ENCODE measurements around the gene GRHPR. TPM values are rescaled to one million over a fixed set of nuclear protein-coding genes. Genes with fewer than 3 reads are reported as not detected.

The GRHPR gene
- polyA plus RNA-seq, 2 of the 4 experiments (the other 2 are of a cell fraction) = 111 to 146 TPM

- TF ChIP-seq KDM5A (IDR thresholded peaks at IDR 0.05) (no peak), MAFK (IDR thresholded peaks at IDR 0.05; ENCODE audit: partially characterized antibody) (no peak), EHF (CRISPR knock-in tag; IDR thresholded peaks at IDR 0.05) (no peak), ZNF302 (CRISPR knock-in tag; IDR thresholded peaks at IDR 0.05) (no peak), RFX5 (IDR thresholded peaks at IDR 0.05) (no peak), RARB (CRISPR knock-in tag; IDR thresholded peaks at IDR 0.05) (peak; percentile 71; the same call in 1 of the 2 replicates), GATA3 (IDR thresholded peaks at IDR 0.05; ENCODE audit: borderline replicate concordance) (no peak), HOXB5 (CRISPR knock-in tag; IDR thresholded peaks at IDR 0.05) (no peak; the same call in 1 of the 2 replicates), POLR2AphosphoS2 (conservative IDR thresholded peaks at IDR 0.05; ENCODE audit: low read length) (no peak), BHLHE40 (IDR thresholded peaks at IDR 0.05; ENCODE audit: low read depth, low read length) (no peak), RCOR1 (IDR thresholded peaks at IDR 0.05; ENCODE audit: low read depth, low read length) (no peak), RNF2 (IDR thresholded peaks at IDR 0.05; ENCODE audit: borderline replicate concordance, low read depth) (no peak), ZSCAN20 (CRISPR knock-in tag; IDR thresholded peaks at IDR 0.05) (no peak), EHMT2 (IDR thresholded peaks at IDR 0.05; ENCODE audit: low read depth) (no peak), RAD21 (conservative IDR thresholded peaks at IDR 0.05 in 1 of 2, IDR thresholded peaks at IDR 0.05 in 1 of 2) (no peak), JUN (IDR thresholded peaks at IDR 0.05) (peak; percentile 28 to 76; a peak in 3 of 5 replicates), HEYL (CRISPR knock-in tag; IDR thresholded peaks at IDR 0.05) (no peak), HDAC2 (IDR thresholded peaks at IDR 0.05) (no peak), NFE2L2 (conservative IDR thresholded peaks at IDR 0.05; ENCODE audit: low read length) (no peak), CBX8 (IDR thresholded peaks at IDR 0.05) (no peak)
- TF ChIP-seq, protein P1, sequence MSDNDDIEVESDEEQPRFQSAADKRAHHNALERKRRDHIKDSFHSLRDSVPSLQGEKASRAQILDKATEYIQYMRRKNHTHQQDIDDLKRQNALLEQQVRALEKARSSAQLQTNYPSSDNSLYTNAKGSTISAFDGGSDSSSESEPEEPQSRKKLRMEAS (IDR thresholded peaks at IDR 0.05) = peak; percentile 70; the same call in 1 of the 2 replicates
- TF ChIP-seq, protein P2, sequence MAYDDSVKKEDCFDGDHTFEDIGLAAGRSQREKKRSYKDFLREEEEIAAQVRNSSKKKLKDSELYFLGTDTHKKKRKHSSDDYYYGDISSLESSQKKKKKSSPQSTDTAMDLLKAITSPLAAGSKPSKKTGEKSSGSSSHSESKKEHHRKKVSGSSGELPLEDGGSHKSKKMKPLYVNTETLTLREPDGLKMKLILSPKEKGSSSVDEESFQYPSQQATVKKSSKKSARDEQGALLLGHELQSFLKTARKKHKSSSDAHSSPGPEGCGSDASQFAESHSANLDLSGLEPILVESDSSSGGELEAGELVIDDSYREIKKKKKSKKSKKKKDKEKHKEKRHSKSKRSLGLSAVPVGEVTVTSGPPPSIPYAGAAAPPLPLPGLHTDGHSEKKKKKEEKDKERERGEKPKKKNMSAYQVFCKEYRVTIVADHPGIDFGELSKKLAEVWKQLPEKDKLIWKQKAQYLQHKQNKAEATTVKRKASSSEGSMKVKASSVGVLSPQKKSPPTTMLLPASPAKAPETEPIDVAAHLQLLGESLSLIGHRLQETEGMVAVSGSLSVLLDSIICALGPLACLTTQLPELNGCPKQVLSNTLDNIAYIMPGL (CRISPR knock-in tag; IDR thresholded peaks at IDR 0.05; ENCODE audit: borderline replicate concordance) = no peak
- TF ChIP-seq, protein P3, sequence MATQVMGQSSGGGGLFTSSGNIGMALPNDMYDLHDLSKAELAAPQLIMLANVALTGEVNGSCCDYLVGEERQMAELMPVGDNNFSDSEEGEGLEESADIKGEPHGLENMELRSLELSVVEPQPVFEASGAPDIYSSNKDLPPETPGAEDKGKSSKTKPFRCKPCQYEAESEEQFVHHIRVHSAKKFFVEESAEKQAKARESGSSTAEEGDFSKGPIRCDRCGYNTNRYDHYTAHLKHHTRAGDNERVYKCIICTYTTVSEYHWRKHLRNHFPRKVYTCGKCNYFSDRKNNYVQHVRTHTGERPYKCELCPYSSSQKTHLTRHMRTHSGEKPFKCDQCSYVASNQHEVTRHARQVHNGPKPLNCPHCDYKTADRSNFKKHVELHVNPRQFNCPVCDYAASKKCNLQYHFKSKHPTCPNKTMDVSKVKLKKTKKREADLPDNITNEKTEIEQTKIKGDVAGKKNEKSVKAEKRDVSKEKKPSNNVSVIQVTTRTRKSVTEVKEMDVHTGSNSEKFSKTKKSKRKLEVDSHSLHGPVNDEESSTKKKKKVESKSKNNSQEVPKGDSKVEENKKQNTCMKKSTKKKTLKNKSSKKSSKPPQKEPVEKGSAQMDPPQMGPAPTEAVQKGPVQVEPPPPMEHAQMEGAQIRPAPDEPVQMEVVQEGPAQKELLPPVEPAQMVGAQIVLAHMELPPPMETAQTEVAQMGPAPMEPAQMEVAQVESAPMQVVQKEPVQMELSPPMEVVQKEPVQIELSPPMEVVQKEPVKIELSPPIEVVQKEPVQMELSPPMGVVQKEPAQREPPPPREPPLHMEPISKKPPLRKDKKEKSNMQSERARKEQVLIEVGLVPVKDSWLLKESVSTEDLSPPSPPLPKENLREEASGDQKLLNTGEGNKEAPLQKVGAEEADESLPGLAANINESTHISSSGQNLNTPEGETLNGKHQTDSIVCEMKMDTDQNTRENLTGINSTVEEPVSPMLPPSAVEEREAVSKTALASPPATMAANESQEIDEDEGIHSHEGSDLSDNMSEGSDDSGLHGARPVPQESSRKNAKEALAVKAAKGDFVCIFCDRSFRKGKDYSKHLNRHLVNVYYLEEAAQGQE (IDR thresholded peaks at IDR 0.05) = no peak
- TF ChIP-seq, protein P4, sequence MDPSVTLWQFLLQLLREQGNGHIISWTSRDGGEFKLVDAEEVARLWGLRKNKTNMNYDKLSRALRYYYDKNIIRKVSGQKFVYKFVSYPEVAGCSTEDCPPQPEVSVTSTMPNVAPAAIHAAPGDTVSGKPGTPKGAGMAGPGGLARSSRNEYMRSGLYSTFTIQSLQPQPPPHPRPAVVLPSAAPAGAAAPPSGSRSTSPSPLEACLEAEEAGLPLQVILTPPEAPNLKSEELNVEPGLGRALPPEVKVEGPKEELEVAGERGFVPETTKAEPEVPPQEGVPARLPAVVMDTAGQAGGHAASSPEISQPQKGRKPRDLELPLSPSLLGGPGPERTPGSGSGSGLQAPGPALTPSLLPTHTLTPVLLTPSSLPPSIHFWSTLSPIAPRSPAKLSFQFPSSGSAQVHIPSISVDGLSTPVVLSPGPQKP (IDR thresholded peaks at IDR 0.05; ENCODE audit: low read depth, low read length) = no peak
- TF ChIP-seq, protein P5, sequence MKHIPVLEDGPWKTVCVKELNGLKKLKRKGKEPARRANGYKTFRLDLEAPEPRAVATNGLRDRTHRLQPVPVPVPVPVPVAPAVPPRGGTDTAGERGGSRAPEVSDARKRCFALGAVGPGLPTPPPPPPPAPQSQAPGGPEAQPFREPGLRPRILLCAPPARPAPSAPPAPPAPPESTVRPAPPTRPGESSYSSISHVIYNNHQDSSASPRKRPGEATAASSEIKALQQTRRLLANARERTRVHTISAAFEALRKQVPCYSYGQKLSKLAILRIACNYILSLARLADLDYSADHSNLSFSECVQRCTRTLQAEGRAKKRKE (CRISPR knock-in tag; IDR thresholded peaks at IDR 0.05; ENCODE audit: low read depth) = peak; percentile 20; the same call in 1 of the 2 replicates
- TF ChIP-seq, protein P6, sequence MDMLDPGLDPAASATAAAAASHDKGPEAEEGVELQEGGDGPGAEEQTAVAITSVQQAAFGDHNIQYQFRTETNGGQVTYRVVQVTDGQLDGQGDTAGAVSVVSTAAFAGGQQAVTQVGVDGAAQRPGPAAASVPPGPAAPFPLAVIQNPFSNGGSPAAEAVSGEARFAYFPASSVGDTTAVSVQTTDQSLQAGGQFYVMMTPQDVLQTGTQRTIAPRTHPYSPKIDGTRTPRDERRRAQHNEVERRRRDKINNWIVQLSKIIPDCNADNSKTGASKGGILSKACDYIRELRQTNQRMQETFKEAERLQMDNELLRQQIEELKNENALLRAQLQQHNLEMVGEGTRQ (IDR thresholded peaks at IDR 0.05) = no peak
- TF ChIP-seq, protein P7, sequence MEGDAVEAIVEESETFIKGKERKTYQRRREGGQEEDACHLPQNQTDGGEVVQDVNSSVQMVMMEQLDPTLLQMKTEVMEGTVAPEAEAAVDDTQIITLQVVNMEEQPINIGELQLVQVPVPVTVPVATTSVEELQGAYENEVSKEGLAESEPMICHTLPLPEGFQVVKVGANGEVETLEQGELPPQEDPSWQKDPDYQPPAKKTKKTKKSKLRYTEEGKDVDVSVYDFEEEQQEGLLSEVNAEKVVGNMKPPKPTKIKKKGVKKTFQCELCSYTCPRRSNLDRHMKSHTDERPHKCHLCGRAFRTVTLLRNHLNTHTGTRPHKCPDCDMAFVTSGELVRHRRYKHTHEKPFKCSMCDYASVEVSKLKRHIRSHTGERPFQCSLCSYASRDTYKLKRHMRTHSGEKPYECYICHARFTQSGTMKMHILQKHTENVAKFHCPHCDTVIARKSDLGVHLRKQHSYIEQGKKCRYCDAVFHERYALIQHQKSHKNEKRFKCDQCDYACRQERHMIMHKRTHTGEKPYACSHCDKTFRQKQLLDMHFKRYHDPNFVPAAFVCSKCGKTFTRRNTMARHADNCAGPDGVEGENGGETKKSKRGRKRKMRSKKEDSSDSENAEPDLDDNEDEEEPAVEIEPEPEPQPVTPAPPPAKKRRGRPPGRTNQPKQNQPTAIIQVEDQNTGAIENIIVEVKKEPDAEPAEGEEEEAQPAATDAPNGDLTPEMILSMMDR (IDR thresholded peaks at IDR 0.05) = no peak
Measured at GRCh38 chr9:37466037-37466709, 43.7 kb downstream of the GRHPR start (continued).

Data from A549 (cell line).